WERI-Rb-1 (cell line): ENCODE measurements around the gene GGACT.
A peak's percentile ranks its signal among the peaks of the same experiment; 100 is the strongest.

Experiments used
- DNase-seq: peaks from one replicate; pipeline ENCODE4 v3.0.0-alpha.2; 2020
- H3K27ac ChIP-seq: fragments of 250-450 bp; sonication (Bioruptor Pico); 2 replicates; pipeline ENCODE4 v1.5.1; 2020; ENCODE audit warnings: mild to moderate bottlenecking, moderate library complexity
- H3K27me3 ChIP-seq: fragments of 250-450 bp; sonication (Bioruptor Pico); 2 replicates; pipeline ENCODE4 v1.5.1; 2021; ENCODE audit warnings: mild to moderate bottlenecking, low read depth, moderate library complexity; ENCODE audit not compliant: insufficient read depth, severe bottlenecking
- H3K36me3 ChIP-seq: fragments of 250-450 bp; sonication (Bioruptor Pico); 2 replicates; pipeline ENCODE4 v1.5.1; 2020; ENCODE audit warnings: mild to moderate bottlenecking, moderate library complexity
- H3K4me3 ChIP-seq: 2 replicates; pipeline ENCODE4 v1.5.1; 2011; ENCODE audit warnings: low read depth, mild to moderate bottlenecking, control low read depth, low read length
- H3K9me3 ChIP-seq: fragments of 250-450 bp; sonication (Bioruptor Pico); 2 replicates; pipeline ENCODE4 v1.5.1; 2021; ENCODE audit warnings: mild to moderate bottlenecking, moderate library complexity; ENCODE audit not compliant: severe bottlenecking
- CTCF ChIP-seq: IDR thresholded peaks from 2 replicates; pipeline ENCODE4 v1.5.1; 2011; ENCODE audit warnings: low read depth, mild to moderate bottlenecking, control low read depth, inconsistent platforms, low read length

GGACT gene

GRCh38 chr13:100541897-100542825 is 46.4 kb downstream of the GGACT start:
- TF ChIP-seq CTCF: no peak
- no peaks in the 10 kb centered on the region for H3K27me3 ChIP-seq
- peak overlapping the region; percentile 64 for H3K27ac ChIP-seq
- peak; percentile 75 for DNase-seq
- H3K36me3 ChIP-seq: no peaks in the 10 kb centered on the region
- H3K9me3 ChIP-seq: no peaks in the 10 kb centered on the region
- peak overlapping the region; percentile 32 for H3K4me3 ChIP-seq

- Histone ChIP-seq H3K4me3 (no peak overlapping the region), H3K27ac (no peak overlapping the region), H3K9me3 (no peaks in the 10 kb centered on the region), H3K27me3 (no peaks in the 10 kb centered on the region), H3K36me3 (no peaks in the 10 kb centered on the region)
- DNase-seq: no peak
- no peak for TF ChIP-seq CTCF
These were observed 48.0 kb downstream of the GGACT start for GRCh38 chr13:100540621-100541020.

- Histone ChIP-seq H3K9me3 (no peaks in the 10 kb centered on the region), H3K27ac (peak overlapping the region; percentile 6), H3K4me3 (no peak overlapping the region), H3K36me3 (no peaks in the 10 kb centered on the region), H3K27me3 (no peaks in the 10 kb centered on the region)
- DNase-seq: peak; percentile 70
- no peak for TF ChIP-seq CTCF
These were observed 50.6 kb downstream of the GGACT start for GRCh38 chr13:100537951-100538462.

GRCh38 chr13:100537486-100537885 is 51.1 kb downstream of the GGACT start:
- Histone ChIP-seq H3K36me3 (no peaks in the 10 kb centered on the region), H3K9me3 (no peaks in the 10 kb centered on the region), H3K27me3 (no peaks in the 10 kb centered on the region), H3K27ac (peak overlapping the region; percentile 6; the same call in 1 of the 2 replicates), H3K4me3 (no peak overlapping the region)
- no peak for TF ChIP-seq CTCF
- DNase-seq: no peak

GRCh38 chr13:100536643-100537180 is 51.9 kb downstream of the GGACT start:
- Histone ChIP-seq H3K9me3 (no peaks in the 10 kb centered on the region), H3K27me3 (no peaks in the 10 kb centered on the region), H3K27ac (no peak overlapping the region), H3K4me3 (no peak overlapping the region), H3K36me3 (no peaks in the 10 kb centered on the region)
- TF ChIP-seq CTCF: no peak
- DNase-seq: no peak
